K562 (cell line): ENCODE results near the gene NAALAD2. TPM values are rescaled to one million over a fixed set of nuclear protein-coding genes. Genes with fewer than 3 reads are reported as not detected.
"Not testable (repeated sequence)": the region's sequence is repeated elsewhere in the genome, so short reads cannot be mapped to it uniquely, and the experiment has no call there.

Experiments used
- ATAC-seq: fragments of 200-7000 bp; cut with Tn5 transposase; 3 replicates; pipeline ENCODE4 v1.9.1; 2020; ENCODE audit warnings: moderate library complexity
- Bru-seq: library from RNA; stranded (reverse); fragments of 400-500 nt; gene quantifications from one replicate; lab custom pipeline; 2021; lab: Mats Ljungman, UMichigan
- BruChase-seq, 2 experiments: library from RNA; stranded (reverse); fragments of 400-500 nt; gene quantifications; one replicate each; lab custom pipeline; 2021; lab: Mats Ljungman, UMichigan
- BruUV-seq: library from RNA; stranded (reverse); fragments of 400-500 nt; replicated peaks from 2 replicates; lab custom pipeline; 2021; lab: Mats Ljungman, UMichigan
- CTCF ChIA-PET: fragments of 300-600 bp; formaldehyde crosslinking; extraction: SDS; loops from one replicate; lab custom pipeline; 2021; ENCODE audit warnings: low intra/inter-chr PET ratio; lab: Yijun Ruan, JAX
- POLR2A ChIA-PET: fragments of 300-600, 350-650 bp; sonication (Branson Sonifier 250); formaldehyde crosslinking; extraction: SDS; loops from one replicate; lab custom pipeline; 2021; ENCODE audit warnings: antibody characterized with exemption, inconsistent platforms; lab: Yijun Ruan, JAX
- DNase-seq, 4 experiments: peaks; one replicate each; pipeline versions ENCODE4 v3.0.0 to v3.0.0-alpha.2; 2011 to 2018; ENCODE audit warnings: low spot score in 3 of 4, mixed read lengths in 3 of 4; ENCODE audit errors: extremely low read depth in 1 of 4
- FAIRE-seq: peaks from 2 replicates; lab custom pipeline; 2011; peaks lifted over from hg19 to GRCh38; lab: Jason Lieb, UNC
- H2AFZ ChIP-seq: 2 replicates; pipeline ENCODE4 v1.6.0; 2011; ENCODE audit warnings: low read depth, low read length, control low read depth, inconsistent platforms
- H3K27ac ChIP-seq: fragments of 200-600 bp; 3 replicates; pipeline ENCODE4 v1.8.0; 2011; ENCODE audit warnings: low read depth, mild to moderate bottlenecking, control low read depth, inconsistent platforms, low read length, moderate library complexity, mixed read lengths; ENCODE audit errors: extremely low read depth
- H3K27me3 ChIP-seq, 2 experiments: fragments of 300-600 bp in 1 of 2; 2 replicates in 1 of 2; 3 replicates in 1 of 2; pipeline versions ENCODE4 v1.6.0 to v1.8.0; 2011; ENCODE audit warnings: inconsistent platforms in 2 of 2, low read length in 2 of 2, mild to moderate bottlenecking in 1 of 2, mixed read lengths in 1 of 2, moderate library complexity in 1 of 2; ENCODE audit not compliant: control insufficient read depth in 2 of 2, insufficient read depth in 2 of 2
- H3K36me3 ChIP-seq: fragments of 300-600 bp; 3 replicates; pipeline ENCODE4 v1.8.0; 2011; ENCODE audit warnings: mild to moderate bottlenecking, low read length, inconsistent platforms; ENCODE audit not compliant: control insufficient read depth, insufficient read depth
- H3K4me1 ChIP-seq, 2 experiments: fragments of 200-600 bp in 1 of 2; replicated peaks in 1 of 2; 2 replicates in 1 of 2; 3 replicates in 1 of 2; pipeline versions ENCODE4 v1.5.1 to v1.8.0; 2011; ENCODE audit warnings: inconsistent platforms in 2 of 2, low read length in 2 of 2, mild to moderate bottlenecking in 1 of 2, mixed read lengths in 1 of 2, moderate library complexity in 1 of 2; ENCODE audit not compliant: control insufficient read depth in 2 of 2, insufficient read depth in 2 of 2
- H3K4me2 ChIP-seq: 2 replicates; pipeline ENCODE4 v1.6.1; 2011; ENCODE audit warnings: low read length, control low read depth, inconsistent platforms, mixed read lengths; ENCODE audit not compliant: insufficient read depth
- H3K4me3 ChIP-seq: fragments of 200-600 bp; sonication (generic), shearing (Covaris generic); 2 replicates; pipeline ENCODE4 v1.5.1; 2016; ENCODE audit warnings: control low read depth, inconsistent platforms
- H3K79me2 ChIP-seq: fragments of 200-600 bp; 3 replicates; pipeline ENCODE4 v1.8.0; 2011; ENCODE audit warnings: low read length, inconsistent platforms; ENCODE audit not compliant: control insufficient read depth, insufficient read depth
- H3K9ac ChIP-seq, 2 experiments: 2 replicates each; pipeline versions ENCODE4 v1.6.0 to v1.6.1; 2011; ENCODE audit warnings: low read depth in 2 of 2, low read length in 2 of 2, control low read depth in 1 of 2, inconsistent platforms in 1 of 2, mild to moderate bottlenecking in 1 of 2, mixed read lengths in 1 of 2; ENCODE audit not compliant: insufficient read depth in 1 of 2
- H3K9me1 ChIP-seq: one replicate; pipeline ENCODE4 v1.6.0; 2011; ENCODE audit warnings: inconsistent platforms, mild to moderate bottlenecking, low read length, moderate library complexity; ENCODE audit not compliant: control insufficient read depth, insufficient read depth
- H3K9me3 ChIP-seq: replicated peaks from 2 replicates; pipeline ENCODE4 v1.5.1; 2011; ENCODE audit warnings: low read depth, low read length, inconsistent platforms; ENCODE audit not compliant: control insufficient read depth, insufficient read depth
- H4K20me1 ChIP-seq: replicated peaks from 2 replicates; pipeline ENCODE4 v1.6.1; 2011; ENCODE audit warnings: low read length, inconsistent platforms, mixed read lengths; ENCODE audit not compliant: control insufficient read depth, insufficient read depth
- ESRRA ChIP-seq: fragments of 450-650 bp; IDR thresholded peaks from 2 replicates; pipeline ENCODE4 v1.6.1; 2014; ENCODE audit warnings: low read depth, mild to moderate bottlenecking, moderate library complexity, borderline replicate concordance
- GATAD2A ChIP-seq: fragments of 450-650 bp; IDR thresholded peaks from 2 replicates; pipeline ENCODE4 v1.6.1; 2017
- NR2C2 ChIP-seq, 2 experiments: fragments of 200-800 bp in 1 of 2; sonication (Bioruptor generic) in 1 of 2; sonication (generic) in 1 of 2; formaldehyde crosslinking in 1 of 2; IDR thresholded peaks; 2 replicates each; pipeline versions ENCODE4 v1.6.1 to v1.8.0; 2016 to 2022; ENCODE audit warnings: mild to moderate bottlenecking in 1 of 2, missing compliant biosample characterization in 1 of 2, missing genetic modification characterization in 1 of 2, missing genetic modification reagents in 1 of 2
- WGBS: fragments of 100-300 bp; shearing (Covaris generic); methylation state at CpG from one replicate; pipeline ENCODE4 v1.1.6; 2016; ENCODE audit warnings: low coverage, mixed read lengths; ENCODE audit not compliant: insufficient coverage; ENCODE audit errors: missing lambda C conversion rate; 5-methylcytosine and 5-hydroxymethylcytosine counted together
- in situ Hi-C: fragments of 300-500 bp; cut with MboI; formaldehyde crosslinking; loops from 4 replicates; pipeline ENCODE4 v1.15.0; 2018; ENCODE audit warnings: inconsistent platforms, mixed read lengths
- intact Hi-C: fragments of 100-400 bp; cut with micrococcal nuclease; formaldehyde crosslinking; loops from 2 replicates; pipeline ENCODE4 v1.14.2; 2022
- long read RNA-seq, 3 experiments: library from polyadenylated mRNA in 2 of 3; library from RNA in 1 of 3; unstranded in 2 of 3; stranded (forward) in 1 of 3; transcript quantifications; one replicate each; pipeline ENCODE4 v2.0.0, GENCODE V29; 2019 to 2022
- polyA minus RNA-seq, 3 experiments: library from RNA; depleted of rRNA, polyadenylated mRNA; stranded (reverse); fragments of >200 nt; gene quantifications; 2 replicates each; pipeline ENCODE4 v1.2.3, GENCODE V29; 2011
- polyA plus RNA-seq, 8 experiments: library from polyadenylated mRNA; depleted of rRNA in 4 of 8; stranded (reverse) in 5 of 8; unstranded in 3 of 8; fragments of >200 nt; fragmentation: Nextera tagmentation in 2 of 8; fragmentation: Illumina TruSeq in 1 of 8; extraction: Ambion mirVana in 2 of 8; extraction: Trizol in 1 of 8; gene quantifications; 2 replicates each; pipeline versions ENCODE4 v1.2.1 to v1.2.3, GENCODE V29; 2011 to 2014; ENCODE audit warnings: inconsistent platforms in 1 of 8, missing spikeins in 1 of 8
- total RNA-seq, 7 experiments: library from RNA; depleted of rRNA in 6 of 7; stranded (reverse); fragments of >200 nt in 6 of 7; fragmentation: Illumina TruSeq in 2 of 7; extraction: Trizol in 2 of 7; gene quantifications; 2 replicates each; pipeline versions ENCODE4 v1.2.1 to v1.2.3, GENCODE V29; 2011 to 2021; ENCODE audit warnings: low replicate concordance in 1 of 7

The NAALAD2 gene
- total RNA-seq (2011; cell fraction: chromatin; rRNA removed; ENCODE audit: low replicate concordance), result 0.35 and 1.0 TPM in 2 replicates
- total RNA-seq (2011; cell fraction: nucleolus; rRNA removed), result not detected in 2 replicates
- 0.46 and 1.0 TPM in 2 replicates for total RNA-seq (2011; cell fraction: nucleoplasm; rRNA removed)
- total RNA-seq (2014; rRNA removed) (0.04 and 0.05 TPM in 2 replicates), total RNA-seq (2014; rRNA removed; fragmentation: Illumina TruSeq; extraction: Trizol) (0.07 and 0.16 TPM in 2 replicates), total RNA-seq (2015; rRNA removed; fragmentation: Illumina TruSeq; extraction: Trizol) (0.11 and 0.14 TPM in 2 replicates), total RNA-seq (2021) (0.09 and 0.13 TPM in 2 replicates), polyA plus RNA-seq (2011; rRNA removed) (0.08 TPM in 1 of 2 replicates, not detected in the other), polyA plus RNA-seq (2014; fragmentation: Illumina TruSeq; extraction: Trizol) (0.08 and 0.12 TPM in 2 replicates), polyA plus RNA-seq (2014; fragmentation: Nextera tagmentation; extraction: Ambion mirVana) (under 1 TPM; 0.21 to 0.24 TPM), polyA plus RNA-seq (2014; rRNA removed) (0.11 and 0.16 TPM in 2 replicates), polyA minus RNA-seq (2011; rRNA and poly(A)+ RNA removed) (0.18 TPM in 1 of 2 replicates, not detected in the other), Bru-seq, nascent RNA (percentile 23 among the genes with signal in this experiment), BruChase-seq, experiment 1, labeled RNA remaining after a 2-hour chase (percentile 28 among the genes with signal in this experiment), BruChase-seq, experiment 2, labeled RNA remaining after a 6-hour chase (percentile 28 among the genes with signal in this experiment)
- polyA plus RNA-seq (2011; cell fraction: cytosol; rRNA removed), result not detected in 2 replicates
- polyA plus RNA-seq (2011; cell fraction: nucleus; rRNA removed), result 0.14 and 0.21 TPM in 2 replicates
- polyA plus RNA-seq (2012), result 0.16 and 0.48 TPM in 2 replicates
- not detected in 2 replicates for polyA minus RNA-seq (2011; cell fraction: cytosol; rRNA and poly(A)+ RNA removed)
- 0.13 TPM in 1 of 2 replicates, not detected in the other for polyA minus RNA-seq (2011; cell fraction: nucleus; rRNA and poly(A)+ RNA removed)
- long read RNA-seq, experiment 1, partial matches to known transcripts, result 0 of 2 reads
- long read RNA-seq, experiment 1, other reads (novel, unspliced or antisense), result 2 of 2 reads
- long read RNA-seq, experiment 2, result 0 reads
- long read RNA-seq, experiment 3, result 0 reads

- Histone ChIP-seq H3K9me3 (no peaks in the 10 kb centered on the region), H3K4me2 (peak within 1 kb of the TSS; percentile 35), H2AFZ (peak within 1 kb of the TSS; percentile 51), H3K4me3 (peak within 1 kb of the TSS; percentile 17; the same call in 1 of the 2 replicates), H3K9me1 (no peaks in the 10 kb centered on the region), H4K20me1 (no peaks in the 10 kb centered on the region), H3K9ac (peak within 1 kb of the TSS in 1 of 2 experiments; percentile 73; a peak in 2 of 4 replicates), H3K79me2 (no peaks in the 10 kb centered on the region), H3K4me1 (peaks cover 0 to 6% of the 10 kb centered on the region in 2 experiments; a peak in 2 of 5 replicates), H3K36me3 (no peaks in the 10 kb centered on the region), H3K27ac (no peak within 1 kb of the TSS), H3K27me3 (no peaks in the 10 kb centered on the region)
- intact Hi-C loops (no loop called here), in situ Hi-C loops (no loop called here)
- FAIRE-seq (no peak), ATAC-seq (peak; percentile 87), DNase-seq (peak; percentile 7 to 13 (median 10))
- POLR2A ChIA-PET, result interaction anchor here (0.6 to 1.0 kb wide), 2 partner anchors 9 to 14 kb away, joined by 3 to 5 read pairs; no protein-coding TSS in a partner anchor
- BruUV-seq, result no TSS peak
- TF ChIP-seq ESRRA (peak; percentile 36; the same call in 1 of the 2 replicates), NR2C2 (CRISPR knock-in tag; IDR thresholded peaks at IDR 0.05) (no peak), NR2C2 (tag; IDR thresholded peaks at IDR 0.05) (peak; percentile 27; the same call in 1 of the 2 replicates), GATAD2A (no peak)
- 0% methylated on average over 15 of the region's 25 CpGs for WGBS
- CTCF ChIA-PET, result no interaction called here
Measured at GRCh38 chr11:90134478-90135003, at the start of gene NAALAD2. NAALAD2 (plus strand) TSS chr11:90134663; CDS start chr11:90134759, 96 bp downstream.

GRCh38 chr11:90085650-90086049, 48.8 kb upstream of the NAALAD2 start, which contains the start of gene UBTFL1:
UBTFL1 (plus strand) TSS chr11:90085950; CDS start chr11:90085950, 0 bp downstream.
- H3K79me2 ChIP-seq, H3K9ac ChIP-seq, H4K20me1 ChIP-seq, POLR2A ChIA-PET, BruUV-seq, H3K9me3 ChIP-seq, ATAC-seq, intact Hi-C loops, H2AFZ ChIP-seq, H3K27ac ChIP-seq, DNase-seq, H3K4me1 ChIP-seq, H3K4me3 ChIP-seq, CTCF ChIA-PET, FAIRE-seq, H3K9me1 ChIP-seq, H3K27me3 ChIP-seq, H3K4me2 ChIP-seq, H3K36me3 ChIP-seq: not testable (repeated sequence)
- in situ Hi-C loops, result loop anchor here (10.0 kb wide), 1 partner anchor 331 kb away; no protein-coding TSS in a partner anchor
- no CpG with 5 or more reads among the region's 3 CpGs for WGBS
